Measurements from ENCODE around the gene TBATA.

GRCh38 chr10:70812814-70813213 is 27.6 kb upstream of the TBATA start:
- no peak for TF ChIP-seq POLR2A (IDR thresholded peaks at IDR 0.05; ENCODE audit: control extremely low read depth in 1 of 2, low read depth in 2 of 2, low read length in 2 of 2)
- TF ChIP-seq, protein P1, sequence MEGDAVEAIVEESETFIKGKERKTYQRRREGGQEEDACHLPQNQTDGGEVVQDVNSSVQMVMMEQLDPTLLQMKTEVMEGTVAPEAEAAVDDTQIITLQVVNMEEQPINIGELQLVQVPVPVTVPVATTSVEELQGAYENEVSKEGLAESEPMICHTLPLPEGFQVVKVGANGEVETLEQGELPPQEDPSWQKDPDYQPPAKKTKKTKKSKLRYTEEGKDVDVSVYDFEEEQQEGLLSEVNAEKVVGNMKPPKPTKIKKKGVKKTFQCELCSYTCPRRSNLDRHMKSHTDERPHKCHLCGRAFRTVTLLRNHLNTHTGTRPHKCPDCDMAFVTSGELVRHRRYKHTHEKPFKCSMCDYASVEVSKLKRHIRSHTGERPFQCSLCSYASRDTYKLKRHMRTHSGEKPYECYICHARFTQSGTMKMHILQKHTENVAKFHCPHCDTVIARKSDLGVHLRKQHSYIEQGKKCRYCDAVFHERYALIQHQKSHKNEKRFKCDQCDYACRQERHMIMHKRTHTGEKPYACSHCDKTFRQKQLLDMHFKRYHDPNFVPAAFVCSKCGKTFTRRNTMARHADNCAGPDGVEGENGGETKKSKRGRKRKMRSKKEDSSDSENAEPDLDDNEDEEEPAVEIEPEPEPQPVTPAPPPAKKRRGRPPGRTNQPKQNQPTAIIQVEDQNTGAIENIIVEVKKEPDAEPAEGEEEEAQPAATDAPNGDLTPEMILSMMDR (IDR thresholded peaks at IDR 0.05; ENCODE audit: control extremely low read depth in 1 of 3, insufficient read depth in 1 of 3, low read depth in 1 of 3, low read length in 3 of 3), result no peak
- TF ChIP-seq CBX5 (IDR thresholded peaks at IDR 0.05; ENCODE audit: low read depth, low read length), result no peak
- no peak for TF ChIP-seq NRF1 (IDR thresholded peaks at IDR 0.05; ENCODE audit: low read depth, low read length)

Data from H1 (cell line).